Thymus (tissue), 14 donors: ENCODE data around the gene ADAMTS14. TPM values are rescaled to one million over a fixed set of nuclear protein-coding genes. Genes with fewer than 3 reads are reported as not detected.
"Not testable (repeated sequence)": the region's sequence is repeated elsewhere in the genome, so short reads cannot be mapped to it uniquely, and the experiment has no call there.

Experiments
- DNase-seq, 9 donors: peaks; one replicate each; pipeline ENCODE4 v3.0.0-alpha.2; 2013; ENCODE audit warnings: low spot score in 9 of 9, low read depth in 6 of 9, missing footprints in 1 of 9
- H3K27ac ChIP-seq, 2 donors: one replicate each; pipeline ENCODE4 v1.5.1; 2013; ENCODE audit warnings: control low read depth in 1 of 2, low read depth in 1 of 2, low read length in 1 of 2, mild to moderate bottlenecking in 1 of 2, moderate library complexity in 1 of 2
- H3K27me3 ChIP-seq, 2 donors: one replicate each; pipeline ENCODE4 v1.5.1; 2013; ENCODE audit warnings: low read length in 1 of 2; ENCODE audit not compliant: control insufficient read depth in 2 of 2, insufficient read depth in 1 of 2
- H3K36me3 ChIP-seq, 2 donors: one replicate each; pipeline ENCODE4 v1.5.1; 2013; ENCODE audit warnings: low read length in 1 of 2, mild to moderate bottlenecking in 1 of 2, moderate library complexity in 1 of 2; ENCODE audit not compliant: control insufficient read depth in 2 of 2, insufficient read depth in 2 of 2
- H3K4me1 ChIP-seq, 2 donors: one replicate each; pipeline ENCODE4 v1.5.1; 2013; ENCODE audit warnings: low read length in 2 of 2; ENCODE audit not compliant: control insufficient read depth in 2 of 2, insufficient read depth in 2 of 2
- H3K4me3 ChIP-seq, 2 donors: one replicate each; pipeline ENCODE4 v1.5.1; 2013; ENCODE audit warnings: low read length in 2 of 2, control low read depth in 1 of 2, mild to moderate bottlenecking in 1 of 2
- H3K9me3 ChIP-seq, 2 donors: one replicate each; pipeline ENCODE4 v1.5.1; 2013; ENCODE audit warnings: low read length in 1 of 2, mild to moderate bottlenecking in 1 of 2; ENCODE audit not compliant: control insufficient read depth in 2 of 2, insufficient read depth in 1 of 2
- whole genome bisulfite sequencing: extraction: QIAGEN DNeasy Blood & Tissue Kit; methylation state at CpG from one replicate; pipeline ENCODE4 v1.1.7; 2013; 5-methylcytosine and 5-hydroxymethylcytosine counted together
- long read RNA-seq, 10 donors: transcript quantifications; one replicate each; lab custom pipeline, GENCODE V29; 2026
- polyA plus RNA-seq: library from polyadenylated mRNA; stranded (reverse); fragments of 200-250 nt; gene quantifications from one replicate; pipeline ENCODE4 v1.2.3, GENCODE V29; 2013
- total RNA-seq: library from RNA; stranded (reverse); fragments of 120-200 nt; gene quantifications from one replicate; pipeline ENCODE4 v1.2.4, GENCODE V29; 2013
- donor health status: healthy.

ADAMTS14 gene
- 1.8 TPM for total RNA-seq
- polyA plus RNA-seq = 1.2 TPM
- long read RNA-seq, donor 1 = 0 reads
- long read RNA-seq, donor 2 = 0 reads
- long read RNA-seq, donor 3 = 0 reads
- long read RNA-seq, donor 4 = 0 reads
- long read RNA-seq, donor 5, partial matches to known transcripts = 5 of 5 reads
- long read RNA-seq, donor 5, other reads (novel, unspliced or antisense) = 0 of 5 reads
- long read RNA-seq, donor 6 = 0 reads
- long read RNA-seq, donor 7 = 0 reads
- long read RNA-seq, donor 8, partial matches to known transcripts = 18 of 18 reads
- long read RNA-seq, donor 8, other reads (novel, unspliced or antisense) = 0 of 18 reads
- long read RNA-seq, donor 9 = 0 reads
- long read RNA-seq, donor 10 = 0 reads

GRCh38 chr10:70672165-70673042, at the start of gene ADAMTS14:
TSS of gene ADAMTS14 (plus strand) at chr10:70672506. CDS start at chr10:70672803, 297 bp downstream.
- no peaks in the 10 kb centered on the region for H3K9me3 ChIP-seq
- H3K36me3 ChIP-seq = no peaks in the 10 kb centered on the region
- H3K27me3 ChIP-seq = peaks cover 21 to 43% of the 10 kb centered on the region in 2 donors
- H3K4me1 ChIP-seq = peaks cover 0 to 10% of the 10 kb centered on the region in 2 donors
- no peak within 1 kb of the TSS for H3K27ac ChIP-seq
- DNase-seq = peak in 1 of 9 donors; percentile 33
- 4% methylated on average over 100 of the region's 100 CpGs for WGBS
- peak within 1 kb of the TSS; percentile 34 to 39 for H3K4me3 ChIP-seq

GRCh38 chr10:70622541-70622940, 49.8 kb upstream of the ADAMTS14 start:
- no peaks in the 10 kb centered on the region for H3K4me1 ChIP-seq
- H3K27ac ChIP-seq = no peak overlapping the region
- H3K27me3 ChIP-seq = no peaks in the 10 kb centered on the region
- peaks cover 0 to 9% of the 10 kb centered on the region in 2 donors for H3K9me3 ChIP-seq
- H3K4me3 ChIP-seq = no peak overlapping the region
- DNase-seq = no peak
- 94% methylated on average over 3 of the region's 3 CpGs for WGBS
- no peaks in the 10 kb centered on the region for H3K36me3 ChIP-seq

GRCh38 chr10:70622981-70623844, 49.1 kb upstream of the ADAMTS14 start:
- WGBS = 96% methylated on average over 3 of the region's 3 CpGs
- no peak for DNase-seq
- H3K27ac ChIP-seq = no peak overlapping the region
- no peaks in the 10 kb centered on the region for H3K4me1 ChIP-seq
- H3K9me3 ChIP-seq = peaks cover 0 to 9% of the 10 kb centered on the region in 2 donors
- no peaks in the 10 kb centered on the region for H3K27me3 ChIP-seq
- H3K4me3 ChIP-seq = no peak overlapping the region
- H3K36me3 ChIP-seq = no peaks in the 10 kb centered on the region

GRCh38 chr10:70626056-70626455, 46.2 kb upstream of the ADAMTS14 start:
- H3K4me3 ChIP-seq = no peak overlapping the region
- H3K36me3 ChIP-seq = no peaks in the 10 kb centered on the region
- no peaks in the 10 kb centered on the region for H3K4me1 ChIP-seq
- H3K27ac ChIP-seq = no peak overlapping the region
- H3K9me3 ChIP-seq = peaks cover 0 to 15% of the 10 kb centered on the region in 2 donors
- H3K27me3 ChIP-seq = no peaks in the 10 kb centered on the region
- no peak for DNase-seq

GRCh38 chr10:70629338-70629737, 43.0 kb upstream of the ADAMTS14 start:
- DNase-seq = no peak
- no peaks in the 10 kb centered on the region for H3K27me3 ChIP-seq
- peaks cover 0 to 6% of the 10 kb centered on the region in 2 donors for H3K9me3 ChIP-seq
- no peaks in the 10 kb centered on the region for H3K36me3 ChIP-seq
- no peak overlapping the region for H3K4me3 ChIP-seq
- WGBS = 87% methylated on average over 1 of the region's 1 CpG
- no peaks in the 10 kb centered on the region for H3K4me1 ChIP-seq
- no peak overlapping the region for H3K27ac ChIP-seq

GRCh38 chr10:70631735-70632134, 40.6 kb upstream of the ADAMTS14 start:
- DNase-seq, H3K9me3 ChIP-seq, H3K4me3 ChIP-seq, H3K4me1 ChIP-seq, H3K27ac ChIP-seq, H3K27me3 ChIP-seq, H3K36me3 ChIP-seq: not testable (repeated sequence)
- 70% methylated on average over 2 of the region's 6 CpGs for WGBS

- H3K9me3 ChIP-seq = peaks cover 0 to 6% of the 10 kb centered on the region in 2 donors
- H3K4me3 ChIP-seq = no peak overlapping the region
- no peak overlapping the region for H3K27ac ChIP-seq
- no peaks in the 10 kb centered on the region for H3K27me3 ChIP-seq
- no peaks in the 10 kb centered on the region for H3K36me3 ChIP-seq
- DNase-seq = no peak
- no peaks in the 10 kb centered on the region for H3K4me1 ChIP-seq
- 91% methylated on average over 4 of the region's 4 CpGs for WGBS
These were observed 38.3 kb upstream of the ADAMTS14 start for GRCh38 chr10:70634011-70634410.

- not testable (repeated sequence) for H3K27ac ChIP-seq, DNase-seq, H3K36me3 ChIP-seq, H3K27me3 ChIP-seq, H3K4me1 ChIP-seq, H3K9me3 ChIP-seq, H3K4me3 ChIP-seq
- WGBS = 93% methylated on average over 5 of the region's 5 CpGs
These were observed 37.8 kb upstream of the ADAMTS14 start for GRCh38 chr10:70634515-70634914.
